ENCODE measurements around the gene SSB. TPM values are rescaled to one million over a fixed set of nuclear protein-coding genes. Genes with fewer than 3 reads are reported as not detected.

The SSB gene
- total and polyA plus RNA-seq, 4 donors = 58.0 to 116 (median 71.3) TPM

DNA sequence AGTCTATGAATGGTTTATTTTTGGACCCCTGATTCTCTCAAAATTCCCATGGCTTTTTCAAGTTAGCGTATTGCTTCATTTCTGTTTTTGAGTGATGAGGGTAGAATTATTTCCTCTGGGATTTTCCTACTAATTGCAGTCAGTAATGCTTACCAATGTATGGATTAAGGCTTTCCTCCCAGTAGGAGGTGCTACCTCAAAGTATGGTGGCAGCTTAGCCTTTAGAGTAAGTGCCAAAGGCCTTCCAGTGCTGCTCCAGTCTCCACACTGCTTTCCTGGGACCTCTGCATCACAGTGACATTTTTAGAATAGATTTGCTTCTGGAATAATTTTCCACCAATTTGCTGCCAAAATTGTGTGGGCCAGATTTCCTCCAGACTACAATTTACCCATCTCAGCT lies 16.2 kb upstream of the SSB start:
- H3K27me3 ChIP-seq (ENCODE audit: control insufficient read depth in 3 of 3, insufficient read depth in 3 of 3, low read length in 2 of 3) = no peaks in the 10 kb centered on the region
- no peak overlapping the region for H3K27ac ChIP-seq (ENCODE audit: low read depth in 1 of 2, low read length in 1 of 2)
- H3K9ac ChIP-seq (ENCODE audit: insufficient read depth in 1 of 2, low read length in 2 of 2) = no peak overlapping the region
- H3K4me1 ChIP-seq (ENCODE audit: control insufficient read depth in 5 of 5, insufficient read depth in 5 of 5, low read length in 5 of 5) = no peaks in the 10 kb centered on the region
- DNase-seq (no peak), ATAC-seq (ENCODE audit: insufficient read depth, low FRiP score) (no peak)
- WGBS, 2 donors = 94 to 100% methylated on average over 1 of the region's 1 CpG
- H3K9me3 ChIP-seq (ENCODE audit: control insufficient read depth in 4 of 4, insufficient read depth in 3 of 4, low read length in 3 of 4) = no peaks in the 10 kb centered on the region
- H3K36me3 ChIP-seq (ENCODE audit: control insufficient read depth in 4 of 4, insufficient read depth in 4 of 4, low read length in 4 of 4) = no peaks in the 10 kb centered on the region
- TF ChIP-seq, protein P1, sequence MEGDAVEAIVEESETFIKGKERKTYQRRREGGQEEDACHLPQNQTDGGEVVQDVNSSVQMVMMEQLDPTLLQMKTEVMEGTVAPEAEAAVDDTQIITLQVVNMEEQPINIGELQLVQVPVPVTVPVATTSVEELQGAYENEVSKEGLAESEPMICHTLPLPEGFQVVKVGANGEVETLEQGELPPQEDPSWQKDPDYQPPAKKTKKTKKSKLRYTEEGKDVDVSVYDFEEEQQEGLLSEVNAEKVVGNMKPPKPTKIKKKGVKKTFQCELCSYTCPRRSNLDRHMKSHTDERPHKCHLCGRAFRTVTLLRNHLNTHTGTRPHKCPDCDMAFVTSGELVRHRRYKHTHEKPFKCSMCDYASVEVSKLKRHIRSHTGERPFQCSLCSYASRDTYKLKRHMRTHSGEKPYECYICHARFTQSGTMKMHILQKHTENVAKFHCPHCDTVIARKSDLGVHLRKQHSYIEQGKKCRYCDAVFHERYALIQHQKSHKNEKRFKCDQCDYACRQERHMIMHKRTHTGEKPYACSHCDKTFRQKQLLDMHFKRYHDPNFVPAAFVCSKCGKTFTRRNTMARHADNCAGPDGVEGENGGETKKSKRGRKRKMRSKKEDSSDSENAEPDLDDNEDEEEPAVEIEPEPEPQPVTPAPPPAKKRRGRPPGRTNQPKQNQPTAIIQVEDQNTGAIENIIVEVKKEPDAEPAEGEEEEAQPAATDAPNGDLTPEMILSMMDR (IDR thresholded peaks at IDR 0.05; ENCODE audit: control extremely low read depth, extremely low read depth) = no peak
- no peak overlapping the region for H3K4me3 ChIP-seq

DNA sequence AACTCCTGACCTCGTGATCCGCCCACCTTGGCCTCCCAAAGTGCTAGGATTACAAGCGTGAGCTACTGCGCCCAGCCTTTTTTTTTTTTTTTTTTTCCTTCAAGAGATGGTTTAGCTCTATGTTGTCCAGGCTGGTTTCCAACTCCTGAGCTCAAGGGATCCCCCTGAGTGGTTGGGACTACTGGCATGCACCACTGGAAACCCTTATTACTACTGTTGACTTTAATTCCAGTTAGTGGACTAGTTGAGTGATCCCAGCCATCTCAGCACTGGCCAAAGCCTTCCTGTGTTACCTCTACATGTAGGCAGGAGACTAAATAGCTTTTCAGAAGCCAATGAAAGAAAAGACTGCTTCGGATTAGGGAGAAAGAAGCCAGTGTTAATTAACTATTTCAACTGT lies 8.1 kb upstream of the SSB start:
- no peak overlapping the region for H3K27ac ChIP-seq (ENCODE audit: low read depth in 1 of 2, low read length in 1 of 2)
- no peaks in the 10 kb centered on the region for H3K36me3 ChIP-seq (ENCODE audit: control insufficient read depth in 4 of 4, insufficient read depth in 4 of 4, low read length in 4 of 4)
- no peak overlapping the region for H3K4me3 ChIP-seq
- TF ChIP-seq, protein P1 (IDR thresholded peaks at IDR 0.05; ENCODE audit: control extremely low read depth, extremely low read depth) = no peak
- DNase-seq = no peak
- H3K9me3 ChIP-seq (ENCODE audit: control insufficient read depth in 4 of 4, insufficient read depth in 3 of 4, low read length in 3 of 4) = no peaks in the 10 kb centered on the region
- no peaks in the 10 kb centered on the region for H3K4me1 ChIP-seq (ENCODE audit: control insufficient read depth in 5 of 5, insufficient read depth in 5 of 5, low read length in 5 of 5)
- no peak for ATAC-seq (ENCODE audit: insufficient read depth, low FRiP score)
- WGBS, 2 donors = 88 to 94% methylated on average over 3 to 5 of the region's 5 CpGs
- no peak overlapping the region for H3K9ac ChIP-seq (ENCODE audit: insufficient read depth in 1 of 2, low read length in 2 of 2)
- H3K27me3 ChIP-seq (ENCODE audit: control insufficient read depth in 3 of 3, insufficient read depth in 3 of 3, low read length in 2 of 3) = no peaks in the 10 kb centered on the region

DNA sequence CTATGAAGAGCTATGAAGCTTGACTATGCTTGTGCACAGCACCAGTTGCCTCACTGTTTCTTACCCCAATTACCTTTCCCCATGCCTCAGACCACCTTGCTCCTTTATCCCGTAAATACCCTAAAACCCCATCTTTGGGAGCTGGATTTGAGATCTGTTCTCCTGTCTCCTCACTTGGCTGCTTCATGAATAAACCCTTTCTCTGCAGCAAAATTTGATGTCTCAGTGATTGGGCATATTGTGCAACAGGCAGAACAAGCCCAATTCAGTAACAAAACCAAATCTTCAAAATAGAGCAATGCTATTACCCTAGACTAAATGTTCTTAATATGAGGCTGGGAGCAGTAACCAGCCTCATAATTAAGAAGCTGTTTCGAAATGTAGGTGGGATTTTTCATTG lies 3.5 kb upstream of the SSB start:
- no peak for ATAC-seq (ENCODE audit: insufficient read depth, low FRiP score)
- TF ChIP-seq, protein P1 (IDR thresholded peaks at IDR 0.05; ENCODE audit: control extremely low read depth, extremely low read depth) = no peak

DNA sequence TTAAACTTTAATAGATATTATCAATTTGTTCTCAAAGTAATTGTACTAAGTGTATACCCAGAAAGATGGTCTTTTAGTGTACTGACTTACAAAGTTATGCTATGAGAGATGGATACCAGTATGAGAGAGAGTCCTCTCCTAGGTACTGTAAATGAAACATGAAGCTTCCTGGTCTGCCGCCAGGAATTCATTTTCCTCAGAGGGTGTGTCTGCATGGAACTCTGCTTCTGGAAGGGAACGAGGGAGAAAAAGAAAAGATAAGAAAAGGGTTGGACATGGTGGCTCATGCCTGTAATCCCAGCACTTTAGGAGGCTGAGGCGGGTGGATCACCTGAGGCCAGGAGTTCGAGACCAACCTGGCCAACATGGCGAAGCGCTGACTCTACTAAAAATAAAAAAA lies 2.2 kb upstream of the SSB start:
- Histone ChIP-seq H3K9ac (ENCODE audit: insufficient read depth in 1 of 2, low read length in 2 of 2) (no peak overlapping the region), H3K27me3 (ENCODE audit: control insufficient read depth in 3 of 3, insufficient read depth in 3 of 3, low read length in 2 of 3) (no peaks in the 10 kb centered on the region), H3K36me3 (ENCODE audit: control insufficient read depth in 4 of 4, insufficient read depth in 4 of 4, low read length in 4 of 4) (peaks cover 0 to 13% (median 2%) of the 10 kb centered on the region in 4 donors), H3K4me3 (no peak overlapping the region), H3K4me1 (ENCODE audit: control insufficient read depth in 5 of 5, insufficient read depth in 5 of 5, low read length in 5 of 5) (peaks cover 0 to 8% (median 5%) of the 10 kb centered on the region in 5 donors), H3K9me3 (ENCODE audit: control insufficient read depth in 4 of 4, insufficient read depth in 3 of 4, low read length in 3 of 4) (no peaks in the 10 kb centered on the region), H3K27ac (ENCODE audit: low read depth in 1 of 2, low read length in 1 of 2) (no peak overlapping the region)
- DNase-seq = no peak
- 86 to 93% methylated on average over 6 of the region's 6 CpGs for WGBS, 2 donors
- TF ChIP-seq, protein P1 (IDR thresholded peaks at IDR 0.05; ENCODE audit: control extremely low read depth, extremely low read depth) = no peak
- ATAC-seq (ENCODE audit: insufficient read depth, low FRiP score) = no peak

More for the DNA sequence above, 3.5 kb upstream of the SSB start:
- Histone ChIP-seq H3K27ac (ENCODE audit: low read depth in 1 of 2, low read length in 1 of 2) (peak overlapping the region in 1 of 2 donors; percentile 14), H3K9me3 (ENCODE audit: control insufficient read depth in 4 of 4, insufficient read depth in 3 of 4, low read length in 3 of 4) (no peaks in the 10 kb centered on the region), H3K4me1 (ENCODE audit: control insufficient read depth in 5 of 5, insufficient read depth in 5 of 5, low read length in 5 of 5) (peaks cover 0 to 8% (median 5%) of the 10 kb centered on the region in 5 donors), H3K36me3 (ENCODE audit: control insufficient read depth in 4 of 4, insufficient read depth in 4 of 4, low read length in 4 of 4) (peaks cover 0 to 7% (median 0%) of the 10 kb centered on the region in 4 donors), H3K4me3 (no peak overlapping the region), H3K27me3 (ENCODE audit: control insufficient read depth in 3 of 3, insufficient read depth in 3 of 3, low read length in 2 of 3) (no peaks in the 10 kb centered on the region), H3K9ac (ENCODE audit: insufficient read depth in 1 of 2, low read length in 2 of 2) (no peak overlapping the region)
- WGBS, 2 donors = 67 to 95% methylated on average over 2 of the region's 2 CpGs
- DNase-seq = no peak

Measured in lung (tissue), 12 donors.